ENCODE measurements around the gene EDAR. TPM values are rescaled to one million over a fixed set of nuclear protein-coding genes. Genes with fewer than 3 reads are reported as not detected.

Gene EDAR
- total RNA-seq, 1 experiment from 2014 or later = 0.15 TPM

GRCh38 chr2:108975613-108976435 lies 13.2 kb downstream of the EDAR start:
- H4K20me1 ChIP-seq (ENCODE audit: insufficient read depth) = no peaks in the 10 kb centered on the region
- no peaks in the 10 kb centered on the region for H3K36me3 ChIP-seq (ENCODE audit: control insufficient read depth in 1 of 2, insufficient read depth in 2 of 2, low read length in 2 of 2)
- ChIA-PET CTCF (no interaction called here), POLR2A (no interaction called here), RAD21 (ENCODE audit: low non-redundant PET in 1 of 2, low total read pairs in 2 of 2, uncharacterized antibody in 2 of 2, unreplicated experiment in 2 of 2) (no interaction called here)
- no peaks in the 10 kb centered on the region for H3K9me2 ChIP-seq (ENCODE audit: insufficient read depth)
- H3K27me3 ChIP-seq (ENCODE audit: insufficient read depth, low read length) = peaks cover 20% of the 10 kb centered on the region; the same call in 1 of the 2 replicates
- ATAC-seq (no peak), DNase-seq (ENCODE audit: low read depth, low spot score) (no peak)
- H3K27ac ChIP-seq (ENCODE audit: low read depth, low read length) = no peak overlapping the region
- no peak overlapping the region for H2AFZ ChIP-seq (ENCODE audit: low read depth, low read length, poor library complexity, severe bottlenecking)
- intact Hi-C loops (cut with micrococcal nuclease) = no loop called here
- H3K4me2 ChIP-seq (ENCODE audit: low read length) = no peak overlapping the region
- H3K4me1 ChIP-seq (ENCODE audit: control insufficient read depth in 1 of 2, insufficient read depth in 2 of 2, low read length in 2 of 2) = peaks cover 25 to 27% of the 10 kb centered on the region in 2 experiments
- H3K9ac ChIP-seq (ENCODE audit: low read length) = no peak overlapping the region
- no peak overlapping the region for H3K4me3 ChIP-seq (replicated peaks in 1 of 2; ENCODE audit: low read depth in 1 of 2, low read length in 2 of 2)
- no peak for TF ChIP-seq REST (IDR thresholded peaks at IDR 0.05; ENCODE audit: low read depth)
- peak; percentile 40; the same call in 1 of the 2 replicates for TF ChIP-seq CEBPB (IDR thresholded peaks at IDR 0.05; ENCODE audit: low read depth)
- no peaks in the 10 kb centered on the region for H3K9me3 ChIP-seq (ENCODE audit: control insufficient read depth in 1 of 2, insufficient read depth in 1 of 2, low read depth in 1 of 2, low read length in 2 of 2)
- BruUV-seq (replicated peaks) = no TSS peak
- H3K79me2 ChIP-seq (ENCODE audit: insufficient read depth, low read length) = no peaks in the 10 kb centered on the region

DNA sequence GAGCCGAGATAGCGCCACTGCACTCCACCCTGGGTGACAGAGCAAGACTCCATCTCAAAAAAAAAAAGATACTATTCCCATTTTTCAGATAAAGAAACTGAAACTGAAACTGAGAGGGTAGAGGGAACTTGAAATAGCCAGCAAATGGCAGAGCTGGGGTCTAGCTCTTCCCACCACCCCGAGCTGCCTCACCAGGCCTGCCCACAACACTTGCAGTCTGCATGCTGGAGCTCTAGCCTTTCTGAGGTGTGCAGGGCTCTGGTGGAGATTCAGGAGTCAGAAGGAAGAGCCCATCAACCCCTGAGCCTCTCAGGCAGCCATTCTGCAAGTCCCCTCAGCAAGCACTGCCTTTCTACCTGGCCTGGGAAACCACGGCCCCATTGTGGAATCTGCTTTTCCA lies 14.3 kb downstream of the EDAR start:
- ChIA-PET RAD21 (ENCODE audit: low non-redundant PET in 1 of 2, low total read pairs in 2 of 2, uncharacterized antibody in 2 of 2, unreplicated experiment in 2 of 2) (no interaction called here), POLR2A (no interaction called here), CTCF (no interaction called here)
- ATAC-seq (no peak), DNase-seq (ENCODE audit: low read depth, low spot score) (no peak)
- Histone ChIP-seq H4K20me1 (ENCODE audit: insufficient read depth) (no peaks in the 10 kb centered on the region), H2AFZ (ENCODE audit: low read depth, low read length, poor library complexity, severe bottlenecking) (no peak overlapping the region), H3K9me3 (ENCODE audit: control insufficient read depth in 1 of 2, insufficient read depth in 1 of 2, low read depth in 1 of 2, low read length in 2 of 2) (no peaks in the 10 kb centered on the region), H3K27me3 (ENCODE audit: insufficient read depth, low read length) (peaks cover 27% of the 10 kb centered on the region; the same call in 1 of the 2 replicates), H3K27ac (ENCODE audit: low read depth, low read length) (no peak overlapping the region), H3K4me1 (ENCODE audit: control insufficient read depth in 1 of 2, insufficient read depth in 2 of 2, low read length in 2 of 2) (peaks cover 27 to 38% of the 10 kb centered on the region in 2 experiments), H3K79me2 (ENCODE audit: insufficient read depth, low read length) (no peaks in the 10 kb centered on the region), H3K9me2 (ENCODE audit: insufficient read depth) (no peaks in the 10 kb centered on the region), H3K9ac (ENCODE audit: low read length) (no peak overlapping the region), H3K4me3 (replicated peaks in 1 of 2; ENCODE audit: low read depth in 1 of 2, low read length in 2 of 2) (no peak overlapping the region), H3K4me2 (ENCODE audit: low read length) (no peak overlapping the region), H3K36me3 (ENCODE audit: control insufficient read depth in 1 of 2, insufficient read depth in 2 of 2, low read length in 2 of 2) (no peaks in the 10 kb centered on the region)
- intact Hi-C loops (cut with micrococcal nuclease) = no loop called here
- BruUV-seq (replicated peaks) = no TSS peak
- TF ChIP-seq POLR2AphosphoS5 (IDR thresholded peaks at IDR 0.05; ENCODE audit: low read depth, low read length) (no peak), ELF1 (IDR thresholded peaks at IDR 0.05; ENCODE audit: borderline replicate concordance, low read depth) (no peak), EZH2phosphoT487 (IDR thresholded peaks at IDR 0.05; ENCODE audit: borderline replicate concordance) (no peak), TCF7L2 (IDR thresholded peaks at IDR 0.05; ENCODE audit: borderline replicate concordance, extremely low read depth, insufficient read depth, insufficient read length) (no peak), EGR1 (IDR thresholded peaks at IDR 0.05; ENCODE audit: low read depth) (no peak), CEBPB (IDR thresholded peaks at IDR 0.05; ENCODE audit: low read depth) (no peak), ATF3 (IDR thresholded peaks at IDR 0.05) (no peak), CTCF (IDR thresholded peaks at IDR 0.05 in 2 of 3, conservative IDR thresholded peaks at IDR 0.05 in 1 of 3; ENCODE audit: borderline replicate concordance in 1 of 3, insufficient read depth in 1 of 3, low read depth in 2 of 3, low read length in 2 of 3) (no peak), ZFX (IDR thresholded peaks at IDR 0.05) (no peak), RAD21 (IDR thresholded peaks at IDR 0.05; ENCODE audit: low read depth) (no peak), SRF (IDR thresholded peaks at IDR 0.05; ENCODE audit: low read depth) (no peak)
